Measurements from ENCODE around the gene LCOR. TPM values are rescaled to one million over a fixed set of nuclear protein-coding genes. Genes with fewer than 3 reads are reported as not detected.

The LCOR gene
- total RNA-seq, 1 experiment from 2014 or later = 39.2 TPM

DNA sequence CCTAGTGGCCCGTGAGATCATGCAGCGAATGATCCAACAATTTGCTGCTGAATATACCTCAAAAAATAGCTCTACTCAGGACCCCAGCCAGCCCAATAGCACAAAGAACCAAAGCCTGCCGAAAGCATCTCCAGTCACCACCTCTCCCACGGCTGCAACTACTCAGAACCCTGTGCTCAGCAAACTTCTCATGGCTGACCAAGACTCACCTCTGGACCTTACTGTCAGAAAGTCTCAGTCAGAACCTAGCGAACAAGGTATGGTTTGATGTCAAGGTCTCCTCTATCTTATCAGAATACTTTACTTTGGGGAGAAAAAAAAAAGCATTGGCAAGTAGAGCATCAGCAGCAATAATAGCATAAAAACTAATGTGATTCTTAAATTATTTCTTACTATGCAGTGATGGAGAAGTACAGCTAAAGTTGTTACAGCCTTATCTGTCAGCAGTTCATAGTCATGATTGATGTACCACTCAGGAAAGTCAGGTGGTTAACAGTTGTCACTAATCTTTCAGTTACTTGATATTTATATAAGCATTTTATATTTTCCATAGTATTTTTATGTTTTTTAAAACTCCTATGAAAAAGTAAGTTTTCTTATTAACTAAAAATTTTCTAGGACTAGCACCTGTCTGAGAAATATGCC, 117.1 kb downstream of the LCOR start:
- CTCF ChIA-PET = no interaction called here
- Histone ChIP-seq H3K36me3 (ENCODE audit: insufficient read depth, low read length, poor library complexity, severe bottlenecking) (no peaks in the 10 kb centered on the region), H3K27me3 (replicated peaks; ENCODE audit: insufficient read depth, low read depth, low read length, poor library complexity) (no peaks in the 10 kb centered on the region), H3K27ac (ENCODE audit: low read depth, low read length, poor library complexity, severe bottlenecking) (no peak overlapping the region), H3K4me3 (ENCODE audit: low read depth, low read length, poor library complexity, severe bottlenecking) (no peak overlapping the region), H3K4me1 (ENCODE audit: insufficient read depth, low read length, poor library complexity, severe bottlenecking) (no peaks in the 10 kb centered on the region), H3K9me3 (ENCODE audit: low read depth, low read length, poor library complexity, severe bottlenecking) (no peaks in the 10 kb centered on the region)
- no TSS peak for BruUV-seq (replicated peaks)
- TF ChIP-seq, protein P1, sequence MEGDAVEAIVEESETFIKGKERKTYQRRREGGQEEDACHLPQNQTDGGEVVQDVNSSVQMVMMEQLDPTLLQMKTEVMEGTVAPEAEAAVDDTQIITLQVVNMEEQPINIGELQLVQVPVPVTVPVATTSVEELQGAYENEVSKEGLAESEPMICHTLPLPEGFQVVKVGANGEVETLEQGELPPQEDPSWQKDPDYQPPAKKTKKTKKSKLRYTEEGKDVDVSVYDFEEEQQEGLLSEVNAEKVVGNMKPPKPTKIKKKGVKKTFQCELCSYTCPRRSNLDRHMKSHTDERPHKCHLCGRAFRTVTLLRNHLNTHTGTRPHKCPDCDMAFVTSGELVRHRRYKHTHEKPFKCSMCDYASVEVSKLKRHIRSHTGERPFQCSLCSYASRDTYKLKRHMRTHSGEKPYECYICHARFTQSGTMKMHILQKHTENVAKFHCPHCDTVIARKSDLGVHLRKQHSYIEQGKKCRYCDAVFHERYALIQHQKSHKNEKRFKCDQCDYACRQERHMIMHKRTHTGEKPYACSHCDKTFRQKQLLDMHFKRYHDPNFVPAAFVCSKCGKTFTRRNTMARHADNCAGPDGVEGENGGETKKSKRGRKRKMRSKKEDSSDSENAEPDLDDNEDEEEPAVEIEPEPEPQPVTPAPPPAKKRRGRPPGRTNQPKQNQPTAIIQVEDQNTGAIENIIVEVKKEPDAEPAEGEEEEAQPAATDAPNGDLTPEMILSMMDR (conservative IDR thresholded peaks at IDR 0.05; ENCODE audit: low read depth, low read length) = no peak
- no peak for TF ChIP-seq EZH2 (IDR thresholded peaks at IDR 0.05; ENCODE audit: borderline replicate concordance, low read depth, low read length, poor library complexity, severe bottlenecking)
- DNase-seq (ENCODE audit: low spot score) = no peak
- intact Hi-C loops (cut with micrococcal nuclease; ENCODE audit: unreplicated experiment) = no loop called here
- POLR2A ChIA-PET (ENCODE audit: low non-redundant PET) = no interaction called here

DNA sequence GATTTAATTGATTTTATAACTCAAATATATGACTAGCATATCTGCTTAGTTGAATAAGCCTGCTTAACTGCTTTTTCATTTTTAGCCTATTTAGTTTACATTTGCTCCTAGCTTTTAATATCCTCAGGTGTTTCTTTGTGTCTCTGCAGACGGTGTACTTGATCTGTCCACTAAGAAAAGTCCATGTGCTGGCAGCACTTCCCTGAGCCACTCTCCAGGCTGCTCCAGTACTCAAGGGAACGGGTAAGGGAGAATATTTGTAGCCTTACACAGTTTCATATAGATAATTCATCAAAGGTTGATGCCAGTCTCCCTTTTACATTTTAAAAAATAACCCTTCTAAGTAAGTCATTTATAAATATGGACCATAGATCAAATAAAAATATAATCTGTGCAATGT, 119.9 kb downstream of the LCOR start:
- BruUV-seq (replicated peaks) = no TSS peak
- DNase-seq (ENCODE audit: low spot score) = no peak
- ChIA-PET POLR2A (ENCODE audit: low non-redundant PET) (no interaction called here), CTCF (no interaction called here)
- no peaks in the 10 kb centered on the region for H3K4me1 ChIP-seq (ENCODE audit: insufficient read depth, low read length, poor library complexity, severe bottlenecking)
- no peaks in the 10 kb centered on the region for H3K9me3 ChIP-seq (ENCODE audit: low read depth, low read length, poor library complexity, severe bottlenecking)
- H3K36me3 ChIP-seq (ENCODE audit: insufficient read depth, low read length, poor library complexity, severe bottlenecking) = no peaks in the 10 kb centered on the region
- TF ChIP-seq EZH2 (IDR thresholded peaks at IDR 0.05; ENCODE audit: borderline replicate concordance, low read depth, low read length, poor library complexity, severe bottlenecking) = no peak
- TF ChIP-seq, protein P1 (conservative IDR thresholded peaks at IDR 0.05; ENCODE audit: low read depth, low read length) = no peak
- H3K27ac ChIP-seq (ENCODE audit: low read depth, low read length, poor library complexity, severe bottlenecking) = no peak overlapping the region
- intact Hi-C loops (cut with micrococcal nuclease; ENCODE audit: unreplicated experiment) = no loop called here
- no peaks in the 10 kb centered on the region for H3K27me3 ChIP-seq (replicated peaks; ENCODE audit: insufficient read depth, low read depth, low read length, poor library complexity)
- no peak overlapping the region for H3K4me3 ChIP-seq (ENCODE audit: low read depth, low read length, poor library complexity, severe bottlenecking)

DNA sequence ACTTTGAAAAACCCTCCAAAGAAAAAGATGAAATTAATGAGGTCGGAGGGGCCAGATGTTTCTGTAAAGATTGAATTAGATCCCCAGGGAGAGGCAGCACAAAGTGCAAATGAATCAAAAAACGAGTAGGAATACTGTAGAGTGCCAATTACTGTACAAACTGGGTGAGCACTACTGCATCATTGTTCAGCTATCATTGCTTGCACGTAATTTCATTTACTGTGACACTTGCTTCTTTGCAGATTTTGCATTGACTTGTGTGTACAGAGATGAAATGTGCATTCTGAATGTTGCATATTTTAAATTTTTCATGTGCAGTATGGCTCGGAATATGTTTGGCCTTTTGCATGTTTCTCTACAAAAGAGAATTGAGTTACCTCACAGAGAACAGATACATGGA, 123.7 kb downstream of the LCOR start:
- Histone ChIP-seq H3K36me3 (ENCODE audit: insufficient read depth, low read length, poor library complexity, severe bottlenecking) (no peaks in the 10 kb centered on the region), H3K27ac (ENCODE audit: low read depth, low read length, poor library complexity, severe bottlenecking) (no peak overlapping the region), H3K27me3 (replicated peaks; ENCODE audit: insufficient read depth, low read depth, low read length, poor library complexity) (no peaks in the 10 kb centered on the region), H3K4me3 (ENCODE audit: low read depth, low read length, poor library complexity, severe bottlenecking) (no peak overlapping the region), H3K4me1 (ENCODE audit: insufficient read depth, low read length, poor library complexity, severe bottlenecking) (no peaks in the 10 kb centered on the region), H3K9me3 (ENCODE audit: low read depth, low read length, poor library complexity, severe bottlenecking) (no peaks in the 10 kb centered on the region)
- intact Hi-C loops (cut with micrococcal nuclease; ENCODE audit: unreplicated experiment) = no loop called here
- POLR2A ChIA-PET (ENCODE audit: low non-redundant PET) = no interaction called here
- BruUV-seq (replicated peaks) = no TSS peak
- TF ChIP-seq EZH2 (IDR thresholded peaks at IDR 0.05; ENCODE audit: borderline replicate concordance, low read depth, low read length, poor library complexity, severe bottlenecking) = no peak
- TF ChIP-seq, protein P1 (conservative IDR thresholded peaks at IDR 0.05; ENCODE audit: low read depth, low read length) = no peak
- CTCF ChIA-PET = no interaction called here
- DNase-seq (ENCODE audit: low spot score) = no peak

All from A673 (cell line).